GM19099 (cell line): ENCODE measurements around the gene HSD17B8.

ENCODE experiments used
- POLR2A ChIP-seq: IDR thresholded peaks from 3 replicates; pipeline ENCODE4 v1.6.1; 2011; ENCODE audit warnings: low read depth; ENCODE audit not compliant: insufficient read length; ENCODE audit errors: extremely low read depth

Gene HSD17B8

GRCh38 chr6:33177552-33178446 lies 26.7 kb upstream of the HSD17B8 start:
- TF ChIP-seq POLR2A, result no peak

GRCh38 chr6:33178755-33179475 lies 25.5 kb upstream of the HSD17B8 start:
- no peak for TF ChIP-seq POLR2A

- no peak for TF ChIP-seq POLR2A
Observed at GRCh38 chr6:33181141-33181540, 23.3 kb upstream of the HSD17B8 start.

GRCh38 chr6:33183071-33183683 lies 21.3 kb upstream of the HSD17B8 start:
- no peak for TF ChIP-seq POLR2A

GRCh38 chr6:33185190-33185589 lies 19.3 kb upstream of the HSD17B8 start:
- no peak for TF ChIP-seq POLR2A

- TF ChIP-seq POLR2A, result no peak
Observed at GRCh38 chr6:33185654-33186187, 18.7 kb upstream of the HSD17B8 start.

DNA sequence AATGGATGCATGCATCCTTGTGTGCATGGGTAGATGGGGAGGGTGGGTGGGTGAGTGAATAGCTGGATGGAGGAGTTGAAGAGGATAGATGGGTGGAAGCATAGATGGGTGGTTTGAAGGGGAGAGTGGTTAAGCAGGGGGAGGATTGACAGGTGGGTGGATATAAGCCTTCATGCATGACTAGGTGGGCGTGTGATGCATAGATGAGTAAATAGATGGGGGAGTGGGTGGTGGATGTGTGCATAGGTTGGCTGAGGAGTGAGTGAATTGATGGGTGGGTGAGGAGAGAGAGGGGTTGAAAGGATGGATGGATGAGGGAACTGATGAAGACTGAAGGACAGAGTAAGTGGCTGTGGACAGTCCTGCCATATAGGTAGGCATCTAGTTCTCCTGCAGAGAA lies 16.6 kb upstream of the HSD17B8 start:
- no peak for TF ChIP-seq POLR2A

DNA sequence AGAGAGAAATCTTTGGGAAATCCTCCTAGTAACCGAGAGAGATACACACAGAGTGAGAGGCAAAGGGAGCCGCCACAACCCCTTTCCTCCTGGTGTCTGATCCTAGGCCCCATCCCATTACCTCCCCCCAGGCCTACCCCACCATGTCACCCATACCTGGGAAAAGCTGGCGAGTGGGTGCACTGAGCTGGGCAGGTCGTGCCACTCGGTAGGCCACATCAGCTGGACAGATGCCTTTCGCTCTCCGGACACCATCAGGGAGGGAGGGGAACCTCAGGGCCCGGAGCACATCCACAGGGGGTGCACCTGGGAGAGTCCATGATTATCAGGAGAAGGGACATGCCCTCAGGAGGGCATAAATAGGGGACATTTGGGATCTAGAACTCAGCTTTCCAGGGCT lies 15.3 kb upstream of the HSD17B8 start:
- no peak for TF ChIP-seq POLR2A

DNA sequence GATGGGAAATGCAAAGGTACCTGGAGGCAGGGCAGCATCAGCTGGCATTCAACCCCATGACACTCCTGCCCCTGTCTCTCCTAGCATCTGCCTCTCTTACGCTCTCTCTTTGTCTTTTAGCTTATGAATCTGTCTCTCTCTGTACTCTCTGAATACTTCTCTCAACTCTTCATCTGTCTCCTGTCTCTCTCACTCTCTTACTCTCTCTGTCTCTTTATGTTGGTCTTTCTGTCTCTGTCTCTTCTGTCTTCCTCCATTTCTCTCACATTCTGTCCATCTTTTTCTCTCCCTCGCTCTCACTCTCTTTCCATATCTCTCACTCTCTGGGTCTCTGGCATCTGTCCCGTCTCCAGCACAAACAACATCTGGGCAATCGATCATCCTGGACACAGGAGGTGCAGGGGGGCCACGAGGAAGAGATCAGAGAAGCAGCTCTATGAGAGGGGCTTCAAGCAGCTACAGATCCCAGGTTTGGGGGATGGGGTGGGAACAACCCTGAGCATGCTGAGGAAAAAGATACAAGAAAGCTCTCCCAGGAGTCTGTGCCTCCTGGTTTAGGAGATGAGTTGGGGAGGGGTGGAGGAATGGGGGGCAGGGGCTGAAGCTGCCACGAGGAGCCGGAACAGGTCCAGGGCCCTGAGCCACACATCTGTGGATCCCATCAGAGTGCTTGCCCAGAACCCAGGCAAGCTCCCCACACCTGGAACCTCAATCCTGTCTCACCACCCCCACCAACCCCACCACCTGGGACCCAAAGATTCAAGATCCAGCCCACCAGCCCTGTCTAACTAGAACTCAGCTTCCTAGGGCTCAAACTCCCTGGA lies 14.6 kb upstream of the HSD17B8 start:
- no peak for TF ChIP-seq POLR2A

GRCh38 chr6:33190504-33191107 lies 13.8 kb upstream of the HSD17B8 start:
- no peak for TF ChIP-seq POLR2A

DNA sequence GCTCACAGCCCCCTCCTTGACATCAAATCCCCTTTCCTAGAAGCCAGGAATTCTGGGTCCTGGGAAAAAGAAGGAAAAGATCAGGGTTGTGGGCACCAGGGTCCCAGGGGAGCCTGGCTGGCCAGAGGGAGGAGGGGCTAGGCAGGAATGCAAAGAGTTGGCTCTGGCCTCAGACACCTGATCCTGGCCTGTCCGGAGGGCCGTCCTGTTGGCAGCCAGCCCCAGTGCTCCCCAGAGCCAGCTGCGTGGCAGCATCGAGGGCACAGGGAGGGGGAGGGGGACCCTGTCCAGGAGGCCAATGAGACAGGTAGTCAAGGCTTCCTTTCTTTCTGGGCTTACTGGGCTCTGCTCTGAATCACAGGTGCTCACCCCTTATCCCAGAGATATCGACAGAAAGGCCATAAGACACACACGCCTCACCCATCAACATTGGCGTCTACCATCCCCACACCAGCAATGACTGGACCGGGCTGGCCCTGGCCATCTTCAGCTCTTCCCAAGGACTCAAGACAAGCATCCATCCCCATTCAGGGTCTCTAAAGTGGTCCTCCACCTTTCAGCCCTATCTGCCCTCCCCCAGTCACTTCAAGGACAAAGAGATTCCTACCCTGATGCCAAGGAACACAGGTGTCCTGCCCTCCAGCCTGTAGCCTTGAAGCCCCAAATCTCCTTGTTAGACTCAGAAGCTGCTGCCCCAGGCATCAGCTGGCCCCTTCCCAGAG lies 12.9 kb upstream of the HSD17B8 start:
- no peak for TF ChIP-seq POLR2A

DNA sequence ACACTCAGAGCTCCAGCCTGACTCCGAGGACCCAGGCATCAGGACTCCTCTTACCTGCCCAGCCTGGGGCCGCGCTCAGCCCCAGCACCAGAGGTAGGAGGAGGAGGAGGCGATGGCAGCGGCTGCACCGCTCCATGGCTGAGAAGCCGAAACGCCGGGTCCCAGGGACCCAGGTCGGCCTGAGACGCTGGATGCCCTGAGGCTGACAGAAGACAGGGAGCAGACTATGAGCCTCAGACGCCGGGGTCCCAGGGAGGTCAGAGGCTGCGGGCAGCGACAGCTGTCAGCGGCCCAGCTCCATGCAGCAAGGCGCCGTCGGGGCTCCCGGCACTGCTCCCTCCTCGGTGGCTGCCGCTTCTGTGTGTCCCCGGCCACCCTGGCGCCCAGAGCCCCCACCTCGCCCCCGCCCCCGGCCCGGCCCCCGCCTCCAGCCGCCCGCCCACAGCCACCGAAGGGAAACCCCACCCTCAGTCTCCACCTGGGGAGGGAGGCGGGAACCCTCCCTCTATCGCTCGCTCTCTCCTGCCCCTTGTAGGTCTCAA lies 12.3 kb upstream of the HSD17B8 start, which contains the start of gene COL11A2:
Gene COL11A2, minus strand, starts transcription at position 363 of the 542 bp plus-strand sequence. Its CDS starts 227 bp downstream, at position 136.
- TF ChIP-seq POLR2A, result no peak
